B cell (primary cell): ENCODE measurements around the gene CASKIN1. TPM values are rescaled to one million over a fixed set of nuclear protein-coding genes. Genes with fewer than 3 reads are reported as not detected.

ENCODE experiments used
- ATAC-seq: fragments of 200-7000 bp; cut with Tn5 transposase; one replicate; pipeline ENCODE4 v1.10.0; 2021; ENCODE audit warnings: low read depth, mild to moderate bottlenecking, moderate number of reproducible peaks, moderate library complexity
- CTCF ChIA-PET: fragments of 350-600 bp; sonication (Branson Sonifier 250); formaldehyde crosslinking; loops from one replicate; lab custom pipeline; 2021; ENCODE audit warnings: antibody characterized with exemption, inconsistent platforms; lab: Charles Lee
- POLR2A ChIA-PET: fragments of 350-600 bp; sonication (Branson Sonifier 250); formaldehyde crosslinking; loops from one replicate; lab custom pipeline; 2021; ENCODE audit warnings: antibody characterized with exemption; lab: Charles Lee
- DNase-seq: peaks from one replicate; pipeline ENCODE4 v3.0.0; 2013
- H2AFZ ChIP-seq: 2 replicates; pipeline ENCODE4 v1.6.1; 2012; ENCODE audit warnings: mild to moderate bottlenecking, low read depth, low read length; ENCODE audit not compliant: insufficient read depth, poor library complexity, severe bottlenecking
- H3K27ac ChIP-seq, 2 donors: 1 replicate in 1 of 2; 2 replicates in 1 of 2; pipeline ENCODE4 v1.5.1; 2012 to 2013; ENCODE audit warnings: low read length in 2 of 2, mild to moderate bottlenecking in 2 of 2, moderate library complexity in 1 of 2
- H3K27me3 ChIP-seq, 4 experiments: fragments of 200-600 bp in 1 of 4; sonication (generic) in 1 of 4; replicated peaks in 1 of 4; 1 replicate in 2 of 4; 2 replicates in 2 of 4; pipeline versions ENCODE4 v1.6.1 to v1.7.0; 2013 to 2016; ENCODE audit warnings: low read length in 3 of 4, mild to moderate bottlenecking in 2 of 4, mixed read lengths in 1 of 4, moderate library complexity in 1 of 4; ENCODE audit not compliant: insufficient read depth in 4 of 4, control insufficient read depth in 3 of 4; ENCODE audit errors: control extremely low read depth in 1 of 4
- H3K36me3 ChIP-seq, 2 experiments: replicated peaks in 1 of 2; 1 replicate in 1 of 2; 2 replicates in 1 of 2; pipeline versions ENCODE4 v1.6.1 to v1.7.1; 2013; ENCODE audit warnings: low read length in 1 of 2; ENCODE audit not compliant: insufficient read depth in 2 of 2, control insufficient read depth in 1 of 2; ENCODE audit errors: control extremely low read depth in 1 of 2, extremely low read depth in 1 of 2
- H3K4me1 ChIP-seq, 2 donors: fragments of 200-600 bp in 1 of 2; sonication (generic) in 1 of 2; 1 replicate in 1 of 2; 2 replicates in 1 of 2; pipeline versions ENCODE4 v1.5.1 to v1.6.1; 2013 to 2017; ENCODE audit warnings: low read length in 2 of 2; ENCODE audit not compliant: control insufficient read depth in 2 of 2, insufficient read depth in 2 of 2
- H3K4me2 ChIP-seq: replicated peaks from 2 replicates; pipeline ENCODE3; 2012; ENCODE audit warnings: mild to moderate bottlenecking, low read depth, low read length; ENCODE audit not compliant: poor library complexity, severe bottlenecking
- H3K4me3 ChIP-seq, 5 experiments: fragments of 200-600 bp in 1 of 5; sonication (generic) in 1 of 5; 1 replicate in 3 of 5; 2 replicates in 2 of 5; pipeline versions ENCODE4 v1.5.1 to v1.7.0; 2011 to 2016; ENCODE audit warnings: low read length in 4 of 5, mild to moderate bottlenecking in 4 of 5, low read depth in 2 of 5, control low read depth in 1 of 5, moderate library complexity in 1 of 5; ENCODE audit not compliant: insufficient read depth in 1 of 5; ENCODE audit errors: control extremely low read depth in 1 of 5, extremely low read depth in 1 of 5
- H3K79me2 ChIP-seq: fragments of 200-600 bp; sonication (generic); one replicate; pipeline ENCODE4 v1.6.0; 2016; ENCODE audit warnings: low read length; ENCODE audit not compliant: control insufficient read depth, insufficient read depth
- H3K9ac ChIP-seq: fragments of 200-600 bp; sonication (generic); 2 replicates; pipeline ENCODE4 v1.6.1; 2017; ENCODE audit warnings: mild to moderate bottlenecking, low read length, moderate library complexity
- H3K9me3 ChIP-seq, 3 donors: one replicate each; pipeline versions ENCODE4 v1.6.1 to v1.7.1; 2013; ENCODE audit warnings: low read length in 2 of 3; ENCODE audit not compliant: control insufficient read depth in 2 of 3, insufficient read depth in 1 of 3; ENCODE audit errors: control extremely low read depth in 1 of 3
- H4K20me1 ChIP-seq: 2 replicates; pipeline ENCODE4 v1.6.0; 2012; ENCODE audit warnings: mild to moderate bottlenecking, low read length; ENCODE audit not compliant: insufficient read depth, control insufficient read depth, poor library complexity, severe bottlenecking
- H3K27ac Mint-ChIP-seq: one replicate; pipeline ENCODE4 v1.8.0; 2021; ENCODE audit warnings: mixed read lengths
- H3K27me3 Mint-ChIP-seq: one replicate; pipeline ENCODE4 v1.8.0; 2021; ENCODE audit warnings: mixed read lengths
- H3K4me1 Mint-ChIP-seq: one replicate; pipeline ENCODE4 v1.8.0; 2021; ENCODE audit warnings: mixed read lengths
- H3K4me3 Mint-ChIP-seq: one replicate; pipeline ENCODE4 v1.8.0; 2021; ENCODE audit warnings: mixed read lengths
- H3K9me3 Mint-ChIP-seq: one replicate; pipeline ENCODE4 v1.8.0; 2022; ENCODE audit warnings: mixed read lengths; ENCODE audit not compliant: insufficient read depth
- CTCF ChIP-seq: fragments of 200-600 bp; IDR thresholded peaks from one replicate; pipeline ENCODE4 v1.8.0; 2022; ENCODE audit warnings: antibody characterized with exemption, mild to moderate bottlenecking
- EZH2 ChIP-seq: IDR thresholded peaks from 2 replicates; pipeline ENCODE4 v1.6.1; 2012; ENCODE audit warnings: borderline replicate concordance, low read depth, mild to moderate bottlenecking, moderate library complexity, low read length; ENCODE audit not compliant: insufficient read depth, poor library complexity, severe bottlenecking
- WGBS: methylation state at CpG from one replicate; pipeline ENCODE4 v1.1.5; 2013; ENCODE audit warnings: missing lambda C conversion rate; ENCODE audit not compliant: insufficient coverage; 5-methylcytosine and 5-hydroxymethylcytosine counted together
- intact Hi-C: fragments of 100-400 bp; cut with micrococcal nuclease; formaldehyde crosslinking; loops from one replicate; pipeline ENCODE4 v1.10.0; 2022
- polyA plus RNA-seq: library from polyadenylated mRNA; depleted of rRNA; stranded (reverse); fragments of >200 nt; gene quantifications from 2 replicates; pipeline ENCODE4 v1.2.3, GENCODE V29; 2012
- total RNA-seq, 2 donors: library from RNA; stranded (reverse); fragments of 120-200 nt in 1 of 2; gene quantifications; 1 replicate in 1 of 2; 2 replicates in 1 of 2; pipeline versions ENCODE4 v1.2.3 to v1.2.4, GENCODE V29; 2013 to 2022

CASKIN1 gene
- total and polyA plus RNA-seq, 2 donors (not counting 1 experiment from before 2014, with no cell fraction given), result 0.01 TPM; not detected in 1

DNA sequence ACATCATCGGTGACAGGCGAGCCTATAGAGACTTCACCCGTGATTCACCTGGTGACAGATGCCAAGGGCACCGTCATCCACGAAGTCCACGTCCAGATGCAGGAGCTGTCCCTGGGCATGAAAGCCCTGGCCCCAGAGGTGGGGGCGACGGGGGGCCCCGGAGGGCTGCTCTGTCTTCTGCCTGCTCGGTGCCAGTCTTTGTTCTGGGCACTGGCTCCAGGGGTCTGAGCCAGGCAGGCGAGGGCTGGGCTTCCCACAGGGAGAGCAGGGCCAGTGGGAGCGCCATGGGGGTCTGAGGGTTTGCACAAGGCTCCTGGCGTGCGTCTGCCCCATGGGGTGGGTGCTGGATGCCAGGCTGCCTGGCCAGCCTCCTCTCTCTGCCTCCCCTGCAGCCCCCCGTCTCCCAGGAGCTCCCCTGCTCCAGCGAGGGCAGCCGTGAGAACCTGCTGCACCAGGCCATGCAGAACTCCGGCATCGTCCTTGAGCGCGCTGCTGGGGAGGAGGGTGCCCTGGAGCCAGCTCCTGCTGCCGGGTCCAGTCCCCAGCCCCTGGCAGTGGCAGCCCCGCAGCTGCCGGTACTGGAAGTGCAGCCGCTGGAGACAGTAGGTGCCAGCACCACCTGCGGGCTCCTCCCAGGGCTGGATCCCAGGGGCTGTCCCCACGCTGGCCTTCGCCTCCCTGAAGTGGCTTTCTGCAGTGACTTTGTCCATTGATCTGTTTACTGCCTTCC, 36.8 kb upstream of the CASKIN1 start:
- ChIA-PET CTCF (no interaction called here), POLR2A (no interaction called here)
- no peak overlapping the region for H3K9ac ChIP-seq
- DNase-seq (no peak), ATAC-seq (no peak)
- H3K27me3 Mint-ChIP-seq, result peaks cover 3% of the 10 kb centered on the region
- H3K4me3 Mint-ChIP-seq, result no peak overlapping the region
- intact Hi-C loops, result no loop called here
- no peak overlapping the region for H3K27ac Mint-ChIP-seq
- peaks cover 0 to 27% (median 11%) of the 10 kb centered on the region in 4 experiments for H3K27me3 ChIP-seq
- peaks cover 12 to 15% of the 10 kb centered on the region in 2 donors for H3K4me1 ChIP-seq
- WGBS, result 98% methylated on average over 27 of the region's 28 CpGs
- H3K4me3 ChIP-seq, result no peak overlapping the region
- H3K36me3 ChIP-seq, result peaks cover 0 to 62% of the 10 kb centered on the region in 2 experiments
- H3K4me2 ChIP-seq, result no peak overlapping the region
- H3K27ac ChIP-seq, result no peak overlapping the region
- no peak for TF ChIP-seq EZH2
- TF ChIP-seq CTCF, result no peak
- no peaks in the 10 kb centered on the region for H3K9me3 Mint-ChIP-seq
- peaks cover 46% of the 10 kb centered on the region for H4K20me1 ChIP-seq
- H2AFZ ChIP-seq, result no peak overlapping the region
- peaks cover 8% of the 10 kb centered on the region for H3K79me2 ChIP-seq
- H3K4me1 Mint-ChIP-seq, result no peaks in the 10 kb centered on the region
- peaks cover 0 to 5% (median 0%) of the 10 kb centered on the region in 3 donors for H3K9me3 ChIP-seq
